GM19467 (cell line): ENCODE measurements around the gene MPZ.
"Not testable (repeated sequence)": the region's sequence is repeated elsewhere in the genome, so short reads cannot be mapped to it uniquely, and the experiment has no call there.

Experiments used
- ATAC-seq: cut with Tn5 transposase; IDR thresholded peaks from one replicate; pipeline ENCODE4 v1.9.1; 2021; ENCODE audit warnings: mild to moderate bottlenecking, moderate library complexity; ENCODE audit not compliant: unreplicated experiment

MPZ gene

DNA sequence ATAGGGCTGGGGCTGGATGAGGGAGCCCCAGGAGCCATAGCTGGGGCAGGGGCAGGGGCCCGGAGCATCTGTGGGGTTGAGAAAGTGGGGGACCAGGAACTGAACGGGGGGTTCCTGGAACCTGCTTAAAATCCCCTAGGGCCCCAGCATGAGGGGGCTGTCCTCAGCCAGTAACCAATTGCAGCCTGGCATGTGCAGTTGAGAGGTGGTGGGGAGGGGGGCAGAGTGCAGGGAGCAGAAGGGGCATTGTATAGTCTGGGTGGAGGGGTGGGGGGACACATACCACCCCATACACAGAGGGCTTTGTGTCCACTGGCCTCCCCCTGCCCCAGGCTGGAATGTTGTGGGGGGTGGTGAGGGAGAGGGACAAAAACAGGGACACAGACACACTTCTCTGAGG, at the start of gene MPZ:
Gene MPZ, minus strand, starts transcription at position 101 of the 400 bp plus-strand sequence. Its CDS starts 63 bp downstream, at position 38.
- no peak for ATAC-seq

GRCh38 chr1:161359291-161359690, 49.5 kb upstream of the MPZ start:
- no peak for ATAC-seq

- no peak for ATAC-seq
These were observed 47.3 kb upstream of the MPZ start for GRCh38 chr1:161357073-161357472.

DNA sequence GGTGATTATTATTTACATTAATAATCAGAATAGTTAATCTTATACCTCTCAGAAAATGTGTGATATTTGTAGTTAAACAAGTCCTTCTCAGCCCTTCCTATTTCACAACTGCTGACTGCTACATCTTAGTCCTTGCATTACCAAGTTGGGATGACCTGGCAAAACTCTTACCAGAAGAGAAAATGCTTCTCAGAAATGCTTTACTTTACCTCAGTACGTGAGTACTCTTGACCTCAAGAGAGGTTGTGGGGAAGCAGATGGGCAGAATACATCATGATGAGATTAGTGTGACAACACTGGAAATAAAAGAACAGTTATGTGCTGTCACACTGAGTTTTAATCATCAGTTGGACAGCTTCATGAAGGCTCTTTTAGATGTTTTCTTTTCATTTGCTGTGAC, 41.7 kb upstream of the MPZ start:
- no peak for ATAC-seq

DNA sequence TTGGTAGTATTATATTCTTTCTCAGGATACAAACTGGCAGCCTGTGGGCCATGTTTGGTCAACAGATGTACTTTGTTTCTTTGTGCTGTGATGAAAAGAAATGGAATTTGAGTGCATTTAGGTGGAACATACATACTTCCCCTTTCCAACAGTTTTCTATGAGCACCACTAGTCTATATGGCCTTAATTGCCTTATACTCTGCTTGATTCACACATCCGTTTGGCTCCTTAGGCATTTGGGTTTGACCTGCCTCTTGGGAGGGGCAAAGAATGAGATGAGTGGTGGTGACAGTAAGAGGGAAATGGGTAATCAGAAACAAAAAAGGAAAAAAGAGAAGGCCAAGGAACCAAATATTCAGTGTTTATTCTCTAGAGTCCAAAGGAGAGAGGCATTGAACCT, 40.9 kb upstream of the MPZ start:
- ATAC-seq = no peak

- no peak for ATAC-seq
These were observed 33.1 kb upstream of the MPZ start for GRCh38 chr1:161342821-161343220.

- ATAC-seq = no peak
These were observed 32.4 kb upstream of the MPZ start for GRCh38 chr1:161342177-161342576.

DNA sequence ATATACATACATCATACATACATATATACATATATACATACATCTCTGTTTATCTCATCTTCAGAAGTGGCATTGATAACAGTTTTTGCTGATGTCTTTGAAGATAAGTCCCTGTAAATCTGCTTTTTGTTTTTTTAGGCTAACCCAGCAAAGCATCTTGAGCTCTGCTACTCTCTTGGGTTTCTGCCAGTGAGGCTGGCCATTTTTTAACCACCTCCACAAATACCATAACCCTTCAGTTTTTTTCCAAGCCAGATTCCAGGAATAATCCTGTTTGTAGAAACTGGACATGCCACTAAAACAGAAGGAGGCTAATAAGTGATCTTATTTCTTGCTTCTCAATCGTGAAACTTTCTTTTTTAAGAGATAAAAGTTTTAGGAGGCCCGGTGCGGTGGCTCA, 26.0 kb upstream of the MPZ start:
- ATAC-seq = no peak

GRCh38 chr1:161333166-161333565, 23.4 kb upstream of the MPZ start:
- no peak for ATAC-seq

DNA sequence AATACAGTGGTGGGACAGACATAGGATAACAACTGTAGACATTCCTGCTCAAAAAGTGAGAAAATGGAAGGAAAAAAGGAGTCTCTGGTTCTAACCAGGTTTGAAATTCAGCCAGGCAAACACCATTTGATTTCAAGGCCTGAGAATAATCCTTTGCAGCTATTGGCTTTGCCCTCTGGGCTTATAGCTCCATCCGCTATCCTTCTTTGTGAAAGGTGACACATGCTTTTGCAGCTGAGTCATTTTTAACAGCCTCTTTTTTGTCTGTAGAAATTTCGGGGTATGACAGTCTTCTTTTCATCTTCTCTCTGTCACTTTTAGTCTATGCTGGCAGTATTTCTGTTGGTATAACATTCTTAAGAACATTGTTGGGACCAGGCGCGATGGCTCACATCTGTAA, 20.6 kb upstream of the MPZ start:
- ATAC-seq = no peak

DNA sequence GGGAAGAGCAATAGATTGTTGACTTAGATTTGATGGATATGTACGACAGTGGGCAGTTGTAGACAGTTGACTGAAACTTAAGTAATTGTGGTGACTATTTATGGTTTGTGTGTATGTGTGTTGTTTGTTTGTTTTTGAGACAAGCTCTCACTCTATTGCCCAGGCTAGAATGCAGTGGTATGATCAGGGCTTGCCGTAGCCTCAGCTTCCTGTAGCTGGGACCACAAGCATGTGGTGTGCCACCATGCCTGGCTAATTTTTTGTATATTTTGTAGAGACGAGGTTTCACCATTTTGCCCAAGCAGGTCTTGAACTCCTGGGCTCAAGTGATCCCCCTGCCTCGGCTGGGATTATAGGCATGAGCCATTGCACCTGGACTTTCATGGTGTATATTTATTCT, 14.3 kb upstream of the MPZ start:
- no peak for ATAC-seq

GRCh38 chr1:161315841-161316674, 6.3 kb upstream of the MPZ start:
- ATAC-seq = not testable (repeated sequence)

GRCh38 chr1:161314201-161314981, 4.6 kb upstream of the MPZ start, which contains the start of gene SDHC:
Gene SDHC (plus strand): TSS chr1:161314381. CDS start chr1:161314406, 25 bp downstream.
- ATAC-seq = peak; percentile 91

DNA sequence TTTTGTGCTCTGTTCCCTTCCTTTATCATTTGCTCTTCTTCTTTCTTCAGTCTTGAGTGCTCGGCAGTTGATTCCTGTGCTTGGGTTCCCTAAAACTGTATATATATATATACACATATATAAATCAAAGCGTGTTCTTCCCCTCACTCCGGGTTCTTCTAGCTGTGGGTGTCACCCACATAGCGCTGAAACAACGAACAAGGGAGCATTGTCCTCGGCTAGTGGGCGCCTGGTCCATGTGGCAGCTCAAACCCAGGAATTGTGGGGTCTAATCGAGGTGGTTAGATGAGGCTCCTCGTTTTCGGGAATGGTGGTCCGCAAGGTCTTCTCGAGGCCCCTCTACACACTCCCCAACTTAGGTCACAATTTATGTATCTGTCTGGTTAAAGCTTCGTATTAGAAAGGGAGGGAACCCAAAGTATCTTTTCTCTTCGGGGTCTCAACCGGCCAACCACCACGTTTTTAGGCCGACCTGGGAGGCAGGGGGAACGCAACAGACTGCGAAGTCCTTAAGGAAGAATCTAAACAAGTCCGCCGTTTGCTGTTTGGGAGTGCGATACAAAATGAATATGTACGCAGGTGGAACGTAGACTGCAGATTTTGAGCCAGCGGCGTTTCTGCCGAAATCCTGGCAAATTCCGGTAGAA, 3.9 kb upstream of the MPZ start:
- no peak for ATAC-seq

- no peak for ATAC-seq
These were observed 1.9 kb upstream of the MPZ start for GRCh38 chr1:161311595-161312181.

GRCh38 chr1:161307892-161308638, 1.7 kb downstream of the MPZ start:
- ATAC-seq = no peak

DNA sequence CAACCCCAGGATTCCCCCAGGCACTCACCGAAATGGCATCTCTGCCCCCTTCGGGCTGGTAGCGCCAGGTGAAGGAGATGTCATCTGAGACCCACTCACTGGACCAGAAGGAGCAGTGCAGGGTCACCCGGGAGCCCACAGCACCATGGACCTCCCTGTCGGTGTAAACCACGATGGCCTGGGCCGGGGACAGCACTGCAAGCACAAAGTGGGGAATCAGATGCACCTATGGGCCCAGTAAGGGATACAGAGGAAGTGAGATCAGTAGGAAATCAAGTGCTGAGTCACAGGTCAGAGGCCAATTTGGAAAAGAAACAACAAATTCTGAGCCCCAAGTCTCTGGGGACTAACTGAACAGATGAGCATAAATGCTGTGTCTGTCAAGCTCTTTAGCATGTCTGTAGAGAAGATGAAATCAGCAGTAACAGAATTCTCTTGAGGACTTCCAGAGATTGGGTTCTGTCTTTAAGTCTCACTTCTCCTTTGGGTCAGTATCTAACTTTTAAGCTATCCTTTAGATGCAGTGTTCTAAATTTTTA, 2.5 kb downstream of the MPZ start:
- ATAC-seq = no peak

DNA sequence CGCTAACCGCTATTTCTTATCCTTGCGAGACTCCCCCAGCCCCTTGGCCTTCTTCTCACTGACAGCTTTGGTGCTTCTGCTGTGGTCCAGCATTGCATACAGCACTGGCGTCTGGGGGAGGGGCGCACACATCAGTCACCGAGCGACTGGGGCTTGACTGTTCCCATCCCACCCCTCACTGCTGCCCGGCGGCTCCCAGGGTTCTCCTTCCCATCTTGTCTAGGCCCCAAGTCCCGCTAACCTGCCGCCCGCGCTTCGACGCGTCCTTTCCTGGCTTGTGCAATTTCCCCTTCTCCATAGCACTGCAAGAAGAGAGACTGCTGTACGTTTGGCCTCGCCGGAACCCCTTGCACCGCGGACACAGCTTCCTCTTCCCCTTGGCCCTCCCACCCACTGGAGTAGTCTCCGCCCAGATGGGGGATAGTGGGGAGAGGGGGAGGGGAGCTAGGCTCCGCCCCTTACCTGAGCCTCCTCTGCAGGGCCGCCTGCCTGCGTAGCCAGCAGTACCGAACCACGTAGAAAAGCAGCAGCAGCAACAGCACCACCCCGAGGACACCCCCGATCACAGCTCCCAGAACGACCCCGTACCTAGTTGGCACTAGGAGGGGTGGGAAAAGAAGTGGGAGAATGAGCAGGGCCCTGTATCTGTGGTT, 3.8 kb downstream of the MPZ start:
- ATAC-seq = no peak
